ENCODE results near the gene LCK.
"Not testable (repeated sequence)": the region's sequence is repeated elsewhere in the genome, so short reads cannot be mapped to it uniquely, and the experiment has no call there.

The LCK gene

GRCh38 chr1:32239790-32240139 is 11.3 kb upstream of the LCK start:
- DNase-seq (ENCODE audit: low read depth in 2 of 2) = no peak

- DNase-seq (ENCODE audit: low read depth in 2 of 2) = no peak
Observed at GRCh38 chr1:32240140-32240951, 10.7 kb upstream of the LCK start.

DNA sequence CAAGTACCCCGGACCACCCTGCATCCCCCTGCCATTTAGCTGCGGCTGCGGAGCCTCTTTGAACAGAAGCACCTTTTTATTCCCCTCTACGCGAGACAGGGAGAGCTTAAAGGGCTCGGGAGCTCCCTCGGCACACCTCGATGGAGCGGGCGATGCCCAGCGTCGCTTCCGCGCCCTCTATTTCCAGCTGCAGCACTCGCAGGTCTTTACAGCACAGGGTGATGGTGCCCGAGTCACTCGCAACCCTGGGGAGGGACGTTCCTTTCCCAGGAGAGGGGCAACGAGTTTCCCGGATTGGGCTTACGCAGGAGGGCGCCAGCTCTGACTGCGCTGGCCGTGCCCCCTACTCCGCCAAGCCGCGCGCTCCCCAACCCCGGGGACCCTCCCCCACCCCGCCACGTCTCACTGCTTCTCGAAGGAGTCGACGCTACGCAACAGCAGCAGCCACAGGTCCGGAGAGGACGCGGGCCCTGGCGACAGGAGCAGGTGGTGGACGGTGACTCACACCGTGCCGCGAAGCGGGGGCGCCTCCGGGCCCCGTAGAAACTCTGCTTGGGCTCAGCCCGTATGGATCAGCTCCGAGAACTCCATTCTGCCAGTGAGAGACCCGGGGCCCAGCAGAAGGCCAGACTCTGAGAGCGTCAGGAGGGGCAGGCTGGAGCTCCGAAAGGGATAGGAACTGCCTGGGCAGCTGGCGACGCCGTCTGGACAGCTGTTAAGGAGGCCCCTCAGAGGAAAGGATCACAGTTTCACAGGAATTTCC is 9.9 kb upstream of the LCK start:
- no peak for DNase-seq (ENCODE audit: low read depth in 2 of 2)

- DNase-seq (ENCODE audit: low read depth in 2 of 2) = no peak
Observed at GRCh38 chr1:32242341-32242851, 8.7 kb upstream of the LCK start.

DNA sequence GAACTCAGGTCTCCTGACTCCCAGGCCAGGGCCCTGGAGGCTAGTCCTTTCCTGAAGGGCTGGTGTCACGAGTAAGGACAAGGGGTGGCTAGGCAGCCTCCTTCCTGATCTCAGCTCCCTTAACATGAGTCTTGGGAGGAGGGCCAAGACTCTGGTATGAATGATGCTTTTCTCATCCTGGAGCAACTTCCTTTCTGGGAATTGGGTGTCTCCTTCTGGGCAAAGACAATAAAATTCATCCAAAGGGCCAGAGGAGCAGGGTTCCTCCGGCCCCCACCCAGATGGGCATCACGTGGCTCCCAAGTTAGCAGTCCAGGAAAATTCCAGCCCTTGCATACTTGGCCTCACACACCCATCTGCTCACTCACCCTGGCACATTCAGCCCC is 4.2 kb upstream of the LCK start, which contains the start of gene FAM167B:
Gene FAM167B, plus strand, starts transcription at position 335 of the 386 bp plus-strand sequence. CDS start 200 bp downstream, outside the sequence.
- peak in 1 of 2 experiments; percentile 20 for DNase-seq (ENCODE audit: low read depth in 2 of 2)

DNA sequence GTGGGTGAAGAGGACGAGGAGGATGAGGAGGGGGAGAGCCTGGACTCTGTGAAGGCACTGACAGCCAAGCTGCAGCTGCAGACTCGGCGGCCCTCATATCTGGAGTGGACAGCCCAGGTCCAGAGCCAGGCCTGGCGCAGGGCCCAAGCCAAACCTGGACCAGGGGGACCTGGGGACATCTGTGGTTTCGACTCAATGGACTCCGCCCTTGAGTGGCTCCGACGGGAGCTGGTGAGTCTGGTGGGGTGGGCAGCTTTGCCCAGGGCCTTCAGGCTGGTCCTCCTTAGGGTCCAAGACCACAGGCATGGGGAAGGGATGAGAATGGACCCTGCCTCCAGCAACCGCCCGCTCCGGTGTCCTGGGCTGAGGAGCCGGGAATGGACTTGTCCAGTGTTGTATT is 3.6 kb upstream of the LCK start:
- no peak for DNase-seq (ENCODE audit: low read depth in 2 of 2)

- DNase-seq (ENCODE audit: low read depth in 2 of 2) = no peak
Observed at GRCh38 chr1:32247983-32248889, 2.8 kb upstream of the LCK start.

DNA sequence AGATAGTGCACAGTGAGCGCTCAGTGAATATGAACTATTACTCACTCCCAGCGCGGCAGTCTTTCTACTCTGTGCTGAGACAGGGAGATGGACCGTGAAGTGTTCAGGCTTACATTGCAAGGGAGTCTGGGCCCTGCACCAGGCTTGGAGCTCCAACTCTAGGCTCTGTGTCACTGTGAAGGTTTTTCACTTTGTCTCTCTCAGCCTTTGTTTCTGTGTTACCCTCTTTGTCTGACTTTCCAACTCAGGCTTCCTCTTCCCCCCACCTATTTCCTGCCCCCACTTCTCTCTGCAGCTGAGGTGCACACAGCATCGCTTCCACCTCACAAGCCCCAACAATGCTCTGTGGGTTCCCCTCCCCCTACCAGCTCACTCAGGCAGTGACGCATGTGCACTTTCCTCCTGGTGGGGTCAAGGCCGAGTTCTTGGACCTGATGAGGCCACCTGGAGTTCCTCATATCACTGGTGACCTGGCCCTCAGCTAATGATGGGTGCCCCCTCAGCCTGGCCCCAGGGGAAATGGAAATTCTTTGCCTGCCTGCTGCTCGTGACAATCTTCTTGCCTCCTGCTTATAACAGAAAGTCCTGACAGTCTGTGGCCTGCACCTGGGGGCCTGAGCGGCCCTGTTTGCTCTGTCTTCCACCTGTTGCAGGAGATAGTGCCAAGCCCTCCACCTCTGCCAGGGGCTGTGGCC is 1.1 kb upstream of the LCK start:
- no peak for DNase-seq (ENCODE audit: low read depth in 2 of 2)

GRCh38 chr1:32255072-32256071 is 4.3 kb downstream of the LCK start:
- DNase-seq (ENCODE audit: low read depth in 2 of 2) = no peak

DNA sequence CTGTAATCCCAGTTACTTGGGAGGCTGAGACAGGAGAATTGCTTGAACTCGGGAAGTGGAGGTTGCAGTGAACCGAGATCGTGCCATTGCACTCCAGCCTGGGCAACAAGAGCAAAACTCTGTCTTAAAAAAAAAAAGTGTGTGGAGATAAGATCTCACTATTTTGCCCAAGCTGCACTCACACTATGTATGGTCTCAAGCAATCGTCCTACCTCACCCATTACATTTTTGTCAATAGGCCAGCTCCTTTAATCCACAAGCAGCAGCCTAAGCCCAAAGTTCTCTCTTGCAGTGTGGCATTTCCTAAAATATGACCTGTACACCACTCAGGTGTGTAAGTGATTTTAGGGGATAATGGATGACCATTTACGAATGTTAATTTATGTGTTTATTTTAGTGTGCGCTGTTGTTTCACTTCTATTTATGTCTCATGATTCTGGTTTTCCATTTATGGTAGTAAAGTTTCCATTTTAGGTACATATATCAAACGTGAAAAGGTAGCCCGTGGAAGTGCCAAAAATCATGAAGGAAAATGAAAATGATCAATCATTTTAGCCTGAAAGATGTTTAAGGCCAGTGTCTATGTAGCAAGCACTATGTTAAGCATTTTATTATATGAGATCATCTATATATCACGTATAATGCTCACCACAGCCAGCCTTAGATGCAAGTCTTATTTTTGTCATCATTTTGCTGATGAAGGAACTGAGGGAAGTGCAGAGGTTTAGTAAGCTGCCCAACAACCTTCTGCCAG is 5.6 kb downstream of the LCK start:
- DNase-seq (ENCODE audit: low read depth in 2 of 2) = no peak

GRCh38 chr1:32257227-32257508 is 6.1 kb downstream of the LCK start:
- no peak for DNase-seq (ENCODE audit: low read depth in 2 of 2)

- DNase-seq (ENCODE audit: low read depth in 2 of 2) = not testable (repeated sequence)
Observed at GRCh38 chr1:32263236-32263593, 12.2 kb downstream of the LCK start.

GRCh38 chr1:32263744-32264143 is 12.7 kb downstream of the LCK start:
- DNase-seq (ENCODE audit: low read depth in 2 of 2) = no peak

DNA sequence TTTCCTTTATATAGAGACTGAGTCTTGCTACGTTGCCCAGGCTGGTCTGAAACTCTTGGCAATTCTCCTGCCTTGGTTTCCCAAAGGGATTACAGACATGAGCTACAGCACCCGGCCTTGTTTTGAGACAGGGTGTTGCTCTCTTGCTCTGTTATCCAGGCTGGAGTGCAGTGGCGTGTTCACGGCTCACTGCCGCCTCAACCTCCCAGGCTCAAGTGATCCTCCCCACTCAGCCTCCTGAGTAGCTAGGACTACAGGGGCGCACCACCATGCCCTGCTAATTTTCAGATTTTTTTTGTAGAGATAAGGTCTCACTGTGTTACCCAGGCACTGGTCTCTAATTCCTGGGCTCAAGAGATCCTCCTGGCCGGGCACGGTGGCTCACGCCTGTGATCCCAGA is 14.8 kb downstream of the LCK start:
- DNase-seq (ENCODE audit: low read depth in 2 of 2) = no peak

GRCh38 chr1:32266921-32267591 is 16.0 kb downstream of the LCK start:
- peak in 1 of 2 experiments; percentile 15 for DNase-seq (ENCODE audit: low read depth in 2 of 2)

DNA sequence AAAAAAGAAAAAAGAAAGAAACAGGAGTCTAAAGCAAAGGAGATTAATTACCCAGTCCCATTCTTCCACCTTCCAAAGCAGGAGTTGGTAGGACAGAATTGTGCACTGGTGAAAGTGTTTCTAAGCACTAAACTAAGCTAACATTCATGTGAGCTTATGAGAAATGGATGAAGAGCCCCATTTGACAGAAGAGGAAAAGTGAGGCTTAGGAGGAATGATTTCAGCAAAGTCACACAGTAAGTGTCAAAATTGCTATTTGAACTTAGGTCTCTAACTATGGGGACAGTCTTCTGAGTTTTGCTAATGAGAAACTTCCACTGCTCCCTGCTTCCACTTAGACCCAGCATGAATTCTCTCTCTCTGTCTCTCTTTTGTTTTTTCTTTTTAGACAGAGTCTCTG is 18.7 kb downstream of the LCK start:
- no peak for DNase-seq (ENCODE audit: low read depth in 2 of 2)

- DNase-seq (ENCODE audit: low read depth in 2 of 2) = no peak
Observed at GRCh38 chr1:32272557-32273390, 21.7 kb downstream of the LCK start.

Measured in fibroblast of skin of left biceps (primary cell).